SK-N-SH (cell line): Measurements from ENCODE around the gene THBS3. TPM values are rescaled to one million over a fixed set of nuclear protein-coding genes. Genes with fewer than 3 reads are reported as not detected.

Experiments used
- CHD2 ChIP-seq: fragments of 150-350 bp; IDR thresholded peaks from 2 replicates; pipeline ENCODE4 v1.6.1; 2018; ENCODE audit warnings: low read length; ENCODE audit not compliant: partially characterized antibody
- ELF1 ChIP-seq: IDR thresholded peaks from 2 replicates; pipeline ENCODE4 v1.4.0; 2012
- EP300 ChIP-seq, 2 experiments: IDR thresholded peaks; 2 replicates each; pipeline versions ENCODE4 v1.4.0 to v1.6.1; 2012; ENCODE audit warnings: borderline replicate concordance in 1 of 2, low read depth in 1 of 2, low read length in 1 of 2
- FOXM1 ChIP-seq: IDR thresholded peaks from 2 replicates; pipeline ENCODE4 v1.4.0; 2012; ENCODE audit warnings: low read depth, mild to moderate bottlenecking
- GATA2 ChIP-seq: sonication (generic); formaldehyde crosslinking; IDR thresholded peaks from 2 replicates; pipeline ENCODE4 v1.5.0; 2020; ENCODE audit warnings: mild to moderate bottlenecking, missing genetic modification reagents
- IRF3 ChIP-seq: fragments of 150-350 bp; IDR thresholded peaks from 2 replicates; pipeline ENCODE4 v1.6.1; 2016; ENCODE audit warnings: mild to moderate bottlenecking, low read depth, low read length
- JUND ChIP-seq: IDR thresholded peaks from 2 replicates; pipeline ENCODE4 v1.4.0; 2012
- MEF2A ChIP-seq: IDR thresholded peaks from 2 replicates; pipeline ENCODE4 v1.4.0; 2012; ENCODE audit warnings: low read depth, borderline replicate concordance
- NFIC ChIP-seq: IDR thresholded peaks from 2 replicates; pipeline ENCODE4 v1.4.0; 2012; ENCODE audit warnings: borderline replicate concordance
- NRF1 ChIP-seq: IDR thresholded peaks from 2 replicates; pipeline ENCODE4 v1.6.1; 2012; ENCODE audit warnings: low read depth, mild to moderate bottlenecking, low read length
- POLR2AphosphoS5 ChIP-seq: IDR thresholded peaks from 2 replicates; pipeline ENCODE4 v1.6.1; 2012; ENCODE audit warnings: low read depth, low read length
- RCOR1 ChIP-seq: fragments of 150-350 bp; IDR thresholded peaks from 2 replicates; pipeline ENCODE4 v1.6.1; 2017; ENCODE audit warnings: antibody characterized with exemption, low read length
- RFX5 ChIP-seq: IDR thresholded peaks from 2 replicates; pipeline ENCODE4 v1.6.1; 2012; ENCODE audit warnings: mild to moderate bottlenecking, improper control_type of control experiment, low read length
- SIN3A ChIP-seq: IDR thresholded peaks from 2 replicates; pipeline ENCODE4 v1.6.1; 2012; ENCODE audit warnings: low read depth, mild to moderate bottlenecking, low read length, moderate library complexity, borderline replicate concordance
- TAF1 ChIP-seq: IDR thresholded peaks from 2 replicates; pipeline ENCODE4 v1.6.1; 2012; ENCODE audit warnings: low read depth, mild to moderate bottlenecking, low read length, moderate library complexity, borderline replicate concordance
- TCF12 ChIP-seq: IDR thresholded peaks from 2 replicates; pipeline ENCODE4 v1.4.0; 2012
- TEAD4 ChIP-seq: IDR thresholded peaks from 2 replicates; pipeline ENCODE4 v1.4.0; 2012; ENCODE audit warnings: mild to moderate bottlenecking, borderline replicate concordance; ENCODE audit not compliant: insufficient read depth
- USF1 ChIP-seq: IDR thresholded peaks from 2 replicates; pipeline ENCODE4 v1.4.0; 2012; ENCODE audit warnings: low read depth, borderline replicate concordance
- YY1 ChIP-seq: IDR thresholded peaks from 2 replicates; pipeline ENCODE4 v1.4.0; 2012; ENCODE audit warnings: low read depth, mild to moderate bottlenecking
- ZBTB33 ChIP-seq: IDR thresholded peaks from 2 replicates; pipeline ENCODE4 v1.4.0; 2012; ENCODE audit warnings: low read depth, borderline replicate concordance
- polyA plus RNA-seq, 3 experiments: library from polyadenylated mRNA; depleted of rRNA; stranded (reverse); fragments of >200 nt; gene quantifications; 2 replicates each; pipeline ENCODE4 v1.2.3, GENCODE V29; 2012
- TF ChIP-seq, protein P1 (sequence below): IDR thresholded peaks from 2 replicates; pipeline ENCODE4 v1.6.1; 2012; ENCODE audit warnings: mild to moderate bottlenecking, low read depth, low read length, moderate library complexity
- TF ChIP-seq, protein P2 (sequence below): IDR thresholded peaks from 2 replicates; pipeline ENCODE4 v1.4.0; 2012; ENCODE audit warnings: low read depth

Gene THBS3
- polyA plus RNA-seq, 1 of the 3 experiments (the other 2 are of a cell fraction), result 124 TPM

- TF ChIP-seq, protein P1, sequence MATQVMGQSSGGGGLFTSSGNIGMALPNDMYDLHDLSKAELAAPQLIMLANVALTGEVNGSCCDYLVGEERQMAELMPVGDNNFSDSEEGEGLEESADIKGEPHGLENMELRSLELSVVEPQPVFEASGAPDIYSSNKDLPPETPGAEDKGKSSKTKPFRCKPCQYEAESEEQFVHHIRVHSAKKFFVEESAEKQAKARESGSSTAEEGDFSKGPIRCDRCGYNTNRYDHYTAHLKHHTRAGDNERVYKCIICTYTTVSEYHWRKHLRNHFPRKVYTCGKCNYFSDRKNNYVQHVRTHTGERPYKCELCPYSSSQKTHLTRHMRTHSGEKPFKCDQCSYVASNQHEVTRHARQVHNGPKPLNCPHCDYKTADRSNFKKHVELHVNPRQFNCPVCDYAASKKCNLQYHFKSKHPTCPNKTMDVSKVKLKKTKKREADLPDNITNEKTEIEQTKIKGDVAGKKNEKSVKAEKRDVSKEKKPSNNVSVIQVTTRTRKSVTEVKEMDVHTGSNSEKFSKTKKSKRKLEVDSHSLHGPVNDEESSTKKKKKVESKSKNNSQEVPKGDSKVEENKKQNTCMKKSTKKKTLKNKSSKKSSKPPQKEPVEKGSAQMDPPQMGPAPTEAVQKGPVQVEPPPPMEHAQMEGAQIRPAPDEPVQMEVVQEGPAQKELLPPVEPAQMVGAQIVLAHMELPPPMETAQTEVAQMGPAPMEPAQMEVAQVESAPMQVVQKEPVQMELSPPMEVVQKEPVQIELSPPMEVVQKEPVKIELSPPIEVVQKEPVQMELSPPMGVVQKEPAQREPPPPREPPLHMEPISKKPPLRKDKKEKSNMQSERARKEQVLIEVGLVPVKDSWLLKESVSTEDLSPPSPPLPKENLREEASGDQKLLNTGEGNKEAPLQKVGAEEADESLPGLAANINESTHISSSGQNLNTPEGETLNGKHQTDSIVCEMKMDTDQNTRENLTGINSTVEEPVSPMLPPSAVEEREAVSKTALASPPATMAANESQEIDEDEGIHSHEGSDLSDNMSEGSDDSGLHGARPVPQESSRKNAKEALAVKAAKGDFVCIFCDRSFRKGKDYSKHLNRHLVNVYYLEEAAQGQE, result peak; percentile 32; the same call in 1 of the 2 replicates
- TF ChIP-seq RCOR1, result no peak
- TF ChIP-seq TAF1, result peak; percentile 59
- TF ChIP-seq EP300 (IDR thresholded peaks at IDR 0.05; ENCODE audit: borderline replicate concordance in 1 of 2, low read depth in 1 of 2, low read length in 1 of 2), result no peak
- TF ChIP-seq TEAD4, result no peak
- peak; percentile 34 for TF ChIP-seq NRF1
- no peak for TF ChIP-seq ZBTB33
- TF ChIP-seq MEF2A, result no peak
- peak; percentile 93 for TF ChIP-seq CHD2
- no peak for TF ChIP-seq GATA2
- no peak for TF ChIP-seq USF1
- peak; percentile 14; the same call in 1 of the 2 replicates for TF ChIP-seq TCF12
- TF ChIP-seq FOXM1, result no peak
- TF ChIP-seq SIN3A, result peak; percentile 81
- TF ChIP-seq JUND, result no peak
- TF ChIP-seq IRF3, result no peak
- TF ChIP-seq ELF1, result no peak
- TF ChIP-seq YY1, result peak; percentile 87
- TF ChIP-seq, protein P2, sequence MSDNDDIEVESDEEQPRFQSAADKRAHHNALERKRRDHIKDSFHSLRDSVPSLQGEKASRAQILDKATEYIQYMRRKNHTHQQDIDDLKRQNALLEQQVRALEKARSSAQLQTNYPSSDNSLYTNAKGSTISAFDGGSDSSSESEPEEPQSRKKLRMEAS, result 0 out of 2 replicates have a peak, but pooled peaks have one; percentile 26
- TF ChIP-seq RFX5, result 0 out of 2 replicates have a peak, but pooled peaks have one; percentile 5
- TF ChIP-seq POLR2AphosphoS5, result peak; percentile 92
- TF ChIP-seq NFIC, result no peak
Measured at GRCh38 chr1:155255243-155256007, 47.7 kb upstream of the THBS3 start, which contains the start of gene ENTREP3 (continued).
